GM18499 (cell line): ENCODE data around the gene DIP2C.
"Not testable (repeated sequence)": the region's sequence is repeated elsewhere in the genome, so short reads cannot be mapped to it uniquely, and the experiment has no call there.

Experiments used
- ATAC-seq: cut with Tn5 transposase; IDR thresholded peaks from one replicate; pipeline ENCODE4 v1.9.1; 2021; ENCODE audit warnings: moderate number of reproducible peaks; ENCODE audit not compliant: insufficient read depth, unreplicated experiment

Gene DIP2C

DNA sequence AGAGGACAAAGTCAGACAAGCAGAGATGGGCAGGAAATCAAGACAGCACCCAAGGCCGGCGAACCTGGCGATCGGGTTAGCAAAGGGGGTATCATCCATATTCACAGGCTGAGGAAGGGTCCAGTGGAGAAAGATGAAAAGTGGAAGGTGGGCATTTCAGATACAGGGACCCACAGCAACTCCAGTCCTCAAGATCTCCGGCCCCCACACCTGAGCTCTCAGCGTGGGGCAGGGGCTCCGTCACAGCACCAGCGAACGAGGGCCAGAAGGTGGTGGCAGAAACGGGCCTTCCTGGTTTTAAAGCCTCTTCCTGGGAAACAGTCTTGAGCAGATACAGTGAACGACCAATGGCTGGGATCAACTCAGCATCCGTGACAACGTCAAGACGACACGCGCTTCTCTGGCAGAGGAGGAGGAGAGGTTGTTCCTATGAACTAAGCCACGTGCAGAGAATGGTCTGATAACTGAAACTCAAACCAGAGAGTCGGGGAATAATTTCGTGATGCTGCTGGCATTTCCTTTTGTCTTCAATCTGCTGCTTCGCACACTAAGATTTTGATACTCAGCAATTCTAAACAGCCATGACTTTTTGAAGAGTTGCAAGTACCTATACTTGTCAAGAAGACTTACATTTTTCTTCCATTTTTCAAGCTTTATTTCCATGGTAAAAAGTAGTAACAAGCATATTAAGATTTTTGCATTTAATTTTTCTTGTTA is 334.4 kb downstream of the DIP2C start:
- no peak for ATAC-seq

DNA sequence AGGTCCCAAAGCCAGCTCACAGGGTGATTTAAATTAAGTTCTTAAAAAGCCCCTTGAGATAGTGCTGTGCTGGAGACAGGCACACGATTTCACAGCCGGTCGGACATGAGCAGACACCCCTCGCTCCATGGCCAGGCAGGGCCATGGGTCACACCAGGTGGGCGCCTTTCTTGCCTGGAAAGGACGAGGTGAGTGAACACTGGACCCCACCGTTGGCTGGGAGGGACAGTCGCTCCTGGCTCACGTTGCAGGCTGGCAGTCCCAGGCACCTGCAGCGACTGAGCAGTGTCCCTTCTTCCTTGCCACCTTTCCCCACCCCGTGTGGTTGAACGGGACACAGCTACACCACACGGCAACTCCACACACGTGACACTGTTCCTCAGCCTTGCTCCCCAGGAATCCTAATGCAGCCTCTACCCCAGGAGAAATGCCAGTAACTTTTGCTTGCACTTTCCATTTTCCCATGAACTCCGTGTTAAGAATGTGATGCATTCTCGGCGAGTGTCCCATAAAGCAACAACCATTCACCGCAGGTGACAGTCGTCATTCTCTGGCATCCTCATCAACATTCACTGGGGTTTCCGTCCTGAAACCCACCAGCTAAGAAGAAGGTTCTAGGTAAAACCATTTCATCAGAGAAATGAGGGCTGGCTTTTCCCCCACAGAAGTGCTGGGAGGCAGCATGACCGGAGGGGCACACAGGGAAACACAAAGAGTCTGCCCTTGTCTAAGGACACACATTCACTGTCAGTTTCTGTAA is 336.8 kb downstream of the DIP2C start:
- ATAC-seq, result no peak

DNA sequence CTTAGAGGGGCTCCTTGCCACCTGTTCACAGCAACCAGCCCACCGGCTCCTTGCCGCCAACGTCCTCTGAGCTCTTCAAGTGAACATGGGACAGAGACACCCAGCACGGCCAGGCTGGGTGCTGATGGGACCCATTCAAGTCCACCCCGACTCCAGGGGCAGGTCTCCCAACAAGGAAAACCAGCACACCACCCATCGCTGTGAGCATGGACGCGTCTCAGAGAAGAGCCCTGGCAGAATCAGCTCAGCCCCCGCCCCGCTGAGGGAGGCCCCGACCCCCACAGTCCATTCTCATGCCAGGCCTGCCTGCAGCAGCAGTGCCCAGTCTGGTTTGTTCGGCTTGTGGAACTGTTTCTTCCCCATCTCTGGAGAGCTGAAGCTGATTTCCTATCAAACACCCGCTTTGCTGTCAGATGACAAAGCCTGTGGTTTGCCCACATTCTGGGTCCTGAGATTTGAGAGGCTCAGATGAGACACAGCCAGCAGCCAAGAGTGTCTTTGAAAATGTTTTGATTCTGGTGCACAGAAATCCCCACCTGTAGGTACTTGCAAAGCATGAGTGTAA is 337.6 kb downstream of the DIP2C start:
- ATAC-seq, result no peak

DNA sequence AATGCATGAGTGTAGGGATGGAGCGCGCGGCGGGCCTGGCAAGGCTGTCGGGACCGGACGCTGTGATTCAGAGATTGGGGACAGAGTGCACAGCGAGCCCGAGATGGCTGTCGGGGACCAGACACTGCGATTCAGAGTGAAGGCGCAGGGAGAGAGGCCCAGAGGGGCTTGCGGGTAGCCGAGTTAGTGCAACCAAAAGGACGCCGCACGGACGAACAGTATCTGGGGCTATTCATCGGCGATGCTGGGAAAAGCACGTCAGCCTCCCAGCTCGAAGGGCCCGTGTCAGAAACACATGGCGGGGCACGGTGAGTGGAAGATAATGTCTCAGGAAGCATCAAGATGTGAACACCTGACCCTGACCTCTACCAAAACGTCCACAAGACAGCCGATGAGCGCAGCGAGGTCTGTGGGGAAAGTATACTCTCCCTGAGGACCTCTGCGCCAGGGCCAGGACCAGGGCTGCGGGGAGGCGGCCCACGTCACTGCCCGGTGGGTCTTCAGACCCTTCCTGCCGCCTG is 338.4 kb downstream of the DIP2C start:
- no peak for ATAC-seq

DNA sequence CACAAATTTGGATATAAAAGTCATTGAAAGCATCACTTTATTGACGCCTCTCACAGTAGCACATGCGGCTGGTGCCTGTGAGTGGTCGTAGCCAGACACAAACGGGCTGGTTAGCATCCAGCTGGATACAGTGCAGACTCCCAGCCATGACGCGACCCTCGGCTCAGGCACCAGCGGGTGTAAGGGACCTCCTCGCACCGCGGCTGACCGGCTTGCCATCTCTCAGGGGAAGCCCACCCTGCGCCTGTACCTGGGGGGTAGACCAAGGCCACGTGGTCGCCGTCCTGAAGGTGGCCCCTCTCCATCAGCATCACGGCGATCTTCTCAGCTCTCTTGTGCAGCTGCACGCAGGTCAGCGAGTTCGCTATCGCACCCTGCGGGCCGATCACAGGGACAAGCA is 340.4 kb downstream of the DIP2C start:
- ATAC-seq, result no peak

DNA sequence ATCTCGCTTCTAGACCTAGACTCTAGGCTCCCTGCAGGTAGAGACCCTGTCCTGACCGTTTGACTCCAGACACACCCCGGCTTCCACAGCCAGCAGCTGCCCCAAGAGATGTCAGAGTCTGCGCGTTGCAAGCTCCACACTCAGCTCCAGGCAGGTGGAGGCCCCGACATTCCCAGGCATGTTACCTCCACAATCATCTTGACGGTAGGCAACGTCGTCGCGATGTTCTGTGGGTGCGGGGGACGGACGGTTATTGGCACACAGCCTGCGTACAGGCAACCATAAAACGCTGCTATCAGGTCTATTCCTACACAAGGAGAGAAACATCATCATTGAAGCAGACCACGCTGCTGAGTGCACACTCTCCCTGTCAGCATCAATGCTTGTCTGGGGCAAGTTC is 341.0 kb downstream of the DIP2C start:
- no peak for ATAC-seq

DNA sequence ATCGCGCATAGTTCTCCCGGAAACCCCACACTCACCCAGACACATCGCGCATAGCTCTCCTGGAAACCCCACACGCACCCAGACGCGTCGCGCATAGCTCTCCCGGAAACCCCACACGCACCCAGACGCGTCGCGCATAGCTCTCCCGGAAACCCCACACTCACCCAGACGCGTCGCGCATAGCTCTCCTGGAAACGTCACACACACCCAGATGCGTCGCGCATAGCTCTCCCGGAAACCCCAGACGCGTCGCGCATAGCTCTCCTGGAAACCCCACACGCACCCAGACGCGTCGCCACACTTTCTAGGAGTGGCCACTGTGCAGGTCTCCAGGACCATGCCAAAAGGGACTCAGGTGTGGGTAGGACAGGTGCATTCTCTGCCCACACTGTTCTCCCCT is 341.7 kb downstream of the DIP2C start:
- not testable (repeated sequence) for ATAC-seq

DNA sequence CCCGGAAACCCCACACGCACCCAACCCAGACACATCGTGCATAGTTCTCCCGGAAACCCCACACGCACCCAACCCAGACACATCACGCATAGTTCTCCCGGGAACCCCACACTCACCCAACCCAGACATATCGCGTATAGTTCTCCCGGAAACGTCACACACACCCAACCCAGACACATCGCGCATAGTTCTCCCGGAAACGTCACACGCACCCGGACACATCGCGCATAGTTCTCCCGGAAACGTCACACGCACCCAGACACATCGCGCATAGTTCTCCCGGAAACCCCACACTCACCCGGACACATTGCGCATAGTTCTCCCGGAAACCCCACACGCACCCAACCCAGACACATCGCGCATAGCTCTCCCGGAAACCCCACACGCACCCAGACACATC is 342.3 kb downstream of the DIP2C start:
- not testable (repeated sequence) for ATAC-seq

DNA sequence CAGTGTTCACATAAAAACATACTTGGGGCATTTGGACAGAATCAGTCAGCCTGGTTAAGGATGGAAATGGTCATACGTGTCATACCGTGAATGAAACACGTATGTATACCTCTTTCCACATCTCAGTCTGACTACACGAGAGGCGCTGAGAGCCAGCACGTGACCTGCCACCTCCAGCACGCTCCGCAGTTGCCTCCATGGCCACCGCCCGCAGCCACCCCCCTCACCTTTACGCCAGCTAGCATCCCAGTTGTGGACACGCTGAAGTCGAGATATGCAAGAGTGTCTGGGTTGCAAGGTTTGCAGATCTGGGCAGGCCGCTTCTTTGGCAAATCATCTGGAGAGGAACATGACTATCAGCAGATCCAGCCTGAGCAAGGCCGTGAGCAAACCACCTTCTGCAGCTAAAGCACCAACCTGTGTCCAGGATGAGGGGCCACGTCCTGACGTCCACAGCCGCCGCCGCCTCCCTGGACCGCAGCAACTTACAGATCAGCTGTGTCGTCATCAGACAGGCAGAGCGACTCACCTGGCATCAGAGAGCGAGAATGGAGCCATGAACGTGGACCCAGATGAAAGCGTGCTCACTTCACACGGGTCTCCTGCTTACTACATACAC is 344.8 kb downstream of the DIP2C start:
- no peak for ATAC-seq

DNA sequence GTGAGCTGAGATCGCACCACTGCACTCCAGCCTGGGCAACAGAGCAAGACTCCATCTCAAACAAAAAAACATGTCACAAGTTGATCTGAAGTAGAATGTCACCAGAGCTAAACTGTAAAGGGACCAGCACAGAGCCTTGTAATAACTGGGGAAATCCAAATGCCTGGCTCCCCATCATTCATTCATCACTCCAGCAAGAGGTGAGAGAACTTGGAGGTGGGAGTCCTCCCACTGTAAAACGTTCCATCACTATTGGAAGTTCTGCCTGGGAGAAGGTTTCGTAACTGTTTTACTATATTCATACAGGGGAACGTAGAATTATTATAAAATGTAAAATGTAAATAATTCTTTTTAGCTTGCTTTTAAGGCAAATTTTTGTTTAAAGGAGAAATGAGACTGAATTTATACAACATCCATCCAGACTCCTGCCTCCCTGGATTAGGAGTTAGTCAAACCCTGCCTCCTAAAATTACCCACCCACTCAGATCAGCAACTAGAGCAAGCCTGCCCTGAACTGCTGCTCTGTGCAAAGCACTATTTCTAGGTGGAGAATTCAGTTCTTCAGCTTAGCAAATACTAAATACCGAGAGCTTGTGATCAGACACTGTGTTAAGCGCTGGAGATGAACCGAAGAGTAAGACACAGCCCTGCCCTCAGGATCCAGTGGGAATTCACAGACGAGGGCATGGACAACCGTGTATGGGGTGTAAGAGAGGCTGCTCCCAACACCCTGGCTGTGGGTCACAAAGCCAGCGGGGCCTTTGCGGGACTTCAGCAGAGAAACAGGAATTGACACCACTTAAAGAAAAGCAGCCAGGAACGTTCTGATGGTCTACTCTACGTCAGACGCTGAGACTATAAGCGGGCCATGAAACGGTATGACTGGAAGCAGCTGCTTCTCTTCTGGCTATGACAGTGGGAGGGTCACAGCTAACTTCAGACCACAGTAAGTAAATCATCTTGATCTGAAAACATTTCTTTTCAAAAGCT is 345.9 kb downstream of the DIP2C start:
- ATAC-seq, result no peak

DNA sequence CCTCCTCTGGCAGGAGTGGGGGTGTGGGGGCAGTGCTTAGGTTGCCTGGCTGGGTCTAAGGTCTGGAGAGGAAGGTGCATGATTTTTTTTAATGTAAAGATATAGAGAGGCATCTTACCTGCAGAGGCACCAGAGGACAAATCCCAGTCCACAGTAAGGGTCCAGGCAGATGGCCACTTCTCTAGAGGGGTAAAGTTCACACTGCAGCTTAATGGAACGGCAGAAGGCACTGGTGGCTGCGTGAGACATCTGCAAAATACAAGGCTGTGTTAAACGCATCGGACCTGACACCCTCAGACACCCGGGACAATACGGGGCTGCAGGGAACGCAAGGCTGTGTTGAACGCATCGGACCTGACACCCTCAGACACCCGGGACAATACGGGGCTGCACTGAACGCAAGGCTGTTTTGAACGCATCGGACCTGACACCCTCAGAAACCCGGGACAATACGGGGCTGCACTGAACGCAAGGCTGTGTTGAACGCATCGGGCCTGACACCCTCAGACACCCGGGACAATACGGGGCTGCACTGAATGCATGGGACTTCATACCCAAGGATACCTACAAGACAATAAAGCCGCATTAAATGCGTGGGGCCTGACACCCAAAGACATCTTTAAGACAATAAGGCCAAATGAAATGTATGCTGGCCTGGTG is 348.3 kb downstream of the DIP2C start:
- no peak for ATAC-seq

DNA sequence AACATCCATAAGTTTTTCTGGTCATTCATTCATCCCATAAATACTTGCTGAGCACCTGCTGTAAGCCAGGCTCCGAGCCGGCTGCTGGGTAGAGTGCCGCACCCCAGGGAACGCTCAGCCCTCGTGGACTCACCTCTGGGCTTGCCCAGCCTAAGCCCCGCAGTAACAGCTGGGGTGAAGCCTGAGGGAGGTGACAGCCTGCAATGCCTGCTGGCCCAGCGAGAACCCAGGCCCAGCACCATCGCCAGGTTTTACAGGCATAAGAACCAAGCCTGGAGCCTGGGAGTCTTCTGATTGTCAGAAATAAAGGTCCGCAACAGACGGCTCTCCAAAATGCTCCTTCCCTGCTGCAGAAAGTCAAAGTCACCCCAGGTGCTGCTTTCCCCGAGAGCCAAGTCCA is 348.8 kb downstream of the DIP2C start:
- no peak for ATAC-seq

DNA sequence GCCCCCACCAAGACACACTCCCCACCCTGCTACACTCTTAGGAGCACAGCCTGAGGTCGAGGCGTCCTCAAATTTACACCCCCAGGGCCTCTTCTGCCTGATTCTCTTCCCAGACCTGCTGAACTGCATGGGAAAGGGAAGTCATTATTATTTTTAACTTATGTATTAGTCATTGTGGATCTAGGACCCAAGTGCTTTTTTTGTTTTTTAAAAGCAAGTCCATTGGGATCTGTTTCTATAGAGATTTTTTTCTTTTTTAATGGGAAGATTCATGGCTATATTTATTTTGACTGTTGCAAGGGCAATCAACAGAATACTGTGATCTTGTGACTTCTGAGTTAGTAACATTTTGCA is 350.5 kb downstream of the DIP2C start:
- ATAC-seq, result no peak

DNA sequence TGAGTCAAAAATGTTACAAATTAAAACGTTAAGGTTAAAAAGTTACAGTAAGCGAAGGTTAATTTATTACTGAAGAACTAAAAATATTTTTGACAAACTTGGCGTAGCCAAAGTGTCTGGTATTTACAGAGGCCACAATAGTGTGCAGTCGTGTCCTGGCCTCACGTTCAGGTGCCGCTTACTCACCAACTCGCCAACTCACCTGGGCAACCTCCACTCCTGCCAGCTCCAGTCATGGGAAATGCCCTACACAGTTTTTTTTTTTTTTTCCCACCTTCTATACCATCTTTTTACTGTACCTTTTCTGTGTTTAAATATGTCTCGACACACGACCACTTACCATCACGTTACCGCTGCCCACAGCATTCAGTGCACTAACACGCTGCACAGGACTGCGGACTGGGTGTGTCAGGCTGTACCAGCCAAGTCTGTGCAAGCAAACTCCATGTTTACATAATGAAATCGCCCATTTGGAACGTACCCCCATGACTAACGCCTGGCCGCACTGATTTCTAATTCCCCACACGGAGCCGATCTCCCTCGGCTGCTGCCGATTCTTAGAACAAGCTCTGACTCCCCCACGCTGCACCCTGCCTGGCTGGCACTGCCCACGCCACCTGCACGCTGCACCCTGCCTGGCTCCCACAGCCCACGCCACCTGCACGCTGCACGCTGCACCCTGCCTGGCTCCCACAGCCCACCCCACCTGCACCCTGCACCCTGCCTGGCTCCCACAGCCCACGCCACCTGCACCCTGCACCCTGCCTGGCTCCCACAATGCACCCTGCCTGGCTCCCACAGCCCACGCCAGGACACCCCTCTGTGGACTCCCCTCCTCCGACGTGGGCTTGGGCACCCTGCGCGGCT is 351.1 kb downstream of the DIP2C start:
- no peak for ATAC-seq

DNA sequence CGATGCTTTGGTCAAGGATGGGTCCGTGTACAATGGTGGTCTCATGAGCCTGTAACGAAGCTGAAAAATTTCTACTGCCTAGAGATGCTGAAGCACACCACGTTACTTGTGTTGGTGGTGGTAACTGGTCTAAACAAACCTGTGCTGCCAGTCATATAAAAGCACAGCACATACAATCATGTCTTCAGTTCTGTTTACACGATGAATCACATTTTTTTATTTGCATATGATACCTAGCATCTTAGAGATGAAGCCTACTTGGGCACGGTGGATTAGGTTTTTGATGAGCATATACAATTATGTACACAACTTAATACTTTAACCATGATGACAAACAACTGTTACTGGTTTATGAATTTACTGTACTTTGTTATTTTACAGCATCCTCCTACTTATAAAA is 353.2 kb downstream of the DIP2C start:
- no peak for ATAC-seq

DNA sequence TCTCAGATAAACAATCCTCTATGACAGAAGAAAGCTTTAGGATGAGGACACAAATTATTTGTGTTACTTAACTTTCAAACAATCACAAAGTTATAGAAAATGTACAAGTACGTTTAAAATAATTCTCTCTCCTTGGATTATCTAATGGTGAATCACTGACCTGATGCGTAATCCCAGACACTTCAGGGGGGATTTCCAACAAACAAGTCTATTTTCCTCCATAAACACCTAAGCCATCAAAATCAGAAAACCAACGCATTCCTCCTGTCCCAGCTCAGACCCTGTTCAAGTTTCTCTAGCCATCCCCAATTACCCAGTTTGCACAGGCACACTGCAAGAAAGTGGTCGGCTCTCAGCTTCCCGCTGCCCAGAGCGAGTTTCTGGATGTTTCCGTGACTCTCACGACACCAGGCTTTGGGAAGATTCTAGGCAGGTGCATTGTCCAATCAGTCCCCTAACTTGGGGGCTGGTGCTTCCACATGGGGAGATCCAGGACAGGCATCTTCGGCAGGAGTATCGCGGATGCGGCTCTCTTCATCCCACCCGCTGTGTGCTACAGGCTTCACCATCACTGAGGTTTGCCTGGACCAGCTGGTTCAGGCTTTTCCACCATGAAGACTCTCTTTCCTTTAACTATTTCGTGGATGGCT is 354.2 kb downstream of the DIP2C start:
- no peak for ATAC-seq

DNA sequence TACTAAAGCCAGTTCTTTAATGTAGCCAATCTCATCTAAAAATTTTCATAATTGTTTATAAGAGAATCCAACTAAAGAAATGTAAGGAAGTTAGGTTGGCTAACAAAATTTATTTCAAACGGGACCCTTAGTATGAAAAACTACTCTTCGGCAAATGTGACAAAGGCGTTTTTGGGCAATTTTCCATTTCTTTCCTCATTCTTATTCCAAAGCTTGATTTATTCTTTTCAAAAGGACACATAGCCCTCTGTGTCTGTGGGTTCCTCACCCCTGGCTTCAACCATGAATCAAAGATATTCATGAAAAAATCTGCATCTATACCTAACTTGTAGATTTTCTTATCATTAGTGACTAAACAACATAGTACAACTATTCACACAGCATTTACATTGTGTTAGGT is 358.3 kb downstream of the DIP2C start:
- no peak for ATAC-seq
